NCI-H69 (cell line): ENCODE results near the gene MGAT4A.
A peak's percentile ranks its signal among the peaks of the same experiment; 100 is the strongest.

Source experiments
- DNase-seq: peaks from one replicate; lab custom pipeline; 2025; lab: John Stamatoyannopoulos, UW

The MGAT4A gene

GRCh38 chr2:98731041-98731893, at the start of gene MGAT4A:
Gene MGAT4A (minus strand): TSS chr2:98731132. CDS start chr2:98726332, 4,800 bp downstream.
- peak; percentile 73 for DNase-seq

DNA sequence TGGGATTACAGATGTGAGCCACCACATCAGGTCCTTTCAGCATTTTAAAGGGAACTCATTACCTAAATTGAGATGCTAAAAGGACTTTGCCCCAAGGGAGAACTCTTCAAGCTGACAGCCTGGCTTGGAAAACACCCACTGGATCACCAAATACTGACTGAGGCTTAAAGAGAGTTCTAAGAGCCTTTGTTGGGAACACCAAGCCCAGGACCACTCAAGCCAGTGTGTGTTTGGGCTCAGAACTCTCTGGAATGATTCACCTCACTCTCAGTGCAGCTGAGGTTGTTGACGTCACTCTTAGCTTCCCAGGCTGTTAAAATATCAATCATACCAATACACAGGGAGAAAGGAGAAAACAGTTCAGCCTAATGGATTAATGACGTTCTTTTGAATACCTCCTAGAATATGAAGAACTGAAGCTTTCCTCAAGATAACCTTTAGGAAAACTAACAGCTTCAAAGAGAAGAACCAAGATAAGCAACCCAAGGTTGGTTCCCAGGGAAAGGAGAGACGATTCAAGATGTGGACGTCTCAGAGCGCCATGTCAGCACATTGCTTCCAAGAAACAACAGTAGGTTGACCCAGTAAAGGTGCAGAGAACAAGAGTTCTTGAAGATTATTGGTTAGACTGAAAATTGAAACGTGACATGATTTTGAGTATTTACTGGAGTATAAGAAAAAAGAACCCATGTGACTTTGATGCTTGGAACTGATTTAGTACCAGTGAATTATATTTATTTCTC, 48.0 kb upstream of the MGAT4A start:
- no peak for DNase-seq

- no peak for DNase-seq
Observed at GRCh38 chr2:98778151-98778550, 47.2 kb upstream of the MGAT4A start.

DNA sequence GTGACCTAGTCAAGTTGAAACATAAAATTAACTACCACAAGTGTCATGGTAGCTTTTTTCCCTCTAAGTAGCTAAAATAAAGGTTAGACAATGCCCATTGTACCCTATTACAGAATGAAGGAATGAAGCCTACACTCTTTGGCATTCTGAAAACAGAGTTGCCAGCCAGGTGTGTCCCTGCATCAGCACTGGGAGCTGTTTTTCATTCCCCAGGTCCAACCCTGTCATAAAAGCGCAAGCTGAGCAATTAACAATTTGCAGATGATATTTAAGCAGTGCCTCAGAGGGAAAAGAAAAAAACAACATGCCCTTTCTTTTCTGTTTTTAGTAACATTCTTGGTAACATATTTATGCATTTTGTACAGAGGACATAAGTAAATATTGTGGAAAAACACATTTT, 46.8 kb upstream of the MGAT4A start:
- DNase-seq = no peak

- DNase-seq = no peak
Observed at GRCh38 chr2:98777076-98777475, 46.1 kb upstream of the MGAT4A start.

GRCh38 chr2:98776136-98776535, 45.2 kb upstream of the MGAT4A start:
- DNase-seq = peak; percentile 9

DNA sequence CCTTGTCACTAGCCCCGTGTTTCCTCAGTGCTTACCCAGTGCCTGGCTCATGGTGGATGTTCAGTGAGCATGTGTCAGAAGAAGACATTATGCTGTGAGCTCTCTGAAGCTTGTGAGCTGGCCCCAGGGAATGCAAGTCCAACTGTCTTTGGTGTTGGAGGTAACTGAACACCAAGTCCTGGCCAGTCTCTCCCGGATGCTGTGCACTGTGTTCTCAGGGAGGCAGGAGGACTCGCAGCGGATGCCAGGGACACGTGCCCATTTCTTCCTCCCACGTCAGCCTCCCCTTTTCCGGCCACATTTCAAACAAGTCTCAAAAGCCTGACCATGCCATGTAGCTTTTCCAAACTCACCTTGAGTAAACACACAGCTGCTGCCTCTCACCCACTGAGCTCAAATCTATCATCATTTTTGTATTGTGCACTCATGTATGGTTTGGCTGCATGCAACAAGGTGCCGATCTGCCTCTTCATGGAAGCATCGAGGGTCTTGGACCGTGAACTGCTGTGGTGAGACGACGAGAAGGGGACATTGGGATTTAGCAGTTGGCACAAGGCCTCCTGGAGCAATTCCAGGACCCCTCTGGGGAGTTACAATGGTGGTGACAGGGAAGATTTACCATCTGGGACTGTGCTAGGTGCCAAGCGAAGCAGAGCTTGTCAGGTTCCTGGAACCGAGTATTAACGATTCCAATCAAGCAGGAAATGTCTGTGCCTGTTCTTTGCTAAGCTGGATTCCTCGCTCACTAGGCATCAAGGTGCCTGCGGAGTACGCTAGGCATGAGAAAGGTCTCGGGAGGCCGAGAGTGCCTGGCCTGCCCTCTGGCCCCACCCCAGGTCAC, 44.4 kb upstream of the MGAT4A start:
- DNase-seq = peak; percentile 88

GRCh38 chr2:98773907-98774306, 43.0 kb upstream of the MGAT4A start:
- DNase-seq = no peak

DNA sequence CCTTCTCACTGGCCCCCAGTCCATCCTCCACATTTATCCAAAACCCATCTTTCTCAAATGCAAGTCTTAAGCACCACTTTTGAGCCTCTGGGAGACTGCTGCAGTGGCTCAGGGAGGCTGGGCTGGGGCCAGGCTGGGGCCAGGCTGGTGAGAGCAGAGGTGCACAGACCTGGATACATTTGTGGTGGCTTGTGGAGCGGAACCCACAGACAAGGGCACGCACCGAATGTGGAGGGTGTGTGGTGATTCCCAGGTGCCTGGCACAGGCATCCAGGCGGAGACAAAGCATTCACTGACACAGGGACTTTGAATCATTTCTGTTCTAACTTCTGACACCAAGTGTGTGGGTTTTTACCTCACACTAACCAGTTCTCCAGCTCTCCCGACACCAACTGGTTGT, 42.2 kb upstream of the MGAT4A start:
- no peak for DNase-seq

GRCh38 chr2:98772536-98772935, 41.6 kb upstream of the MGAT4A start:
- no peak for DNase-seq

- DNase-seq = peak; percentile 24
Observed at GRCh38 chr2:98771721-98772524, 41.0 kb upstream of the MGAT4A start.

GRCh38 chr2:98771264-98771663, 40.3 kb upstream of the MGAT4A start:
- no peak for DNase-seq

GRCh38 chr2:98769784-98770183, 38.9 kb upstream of the MGAT4A start:
- peak; percentile 90 for DNase-seq

DNA sequence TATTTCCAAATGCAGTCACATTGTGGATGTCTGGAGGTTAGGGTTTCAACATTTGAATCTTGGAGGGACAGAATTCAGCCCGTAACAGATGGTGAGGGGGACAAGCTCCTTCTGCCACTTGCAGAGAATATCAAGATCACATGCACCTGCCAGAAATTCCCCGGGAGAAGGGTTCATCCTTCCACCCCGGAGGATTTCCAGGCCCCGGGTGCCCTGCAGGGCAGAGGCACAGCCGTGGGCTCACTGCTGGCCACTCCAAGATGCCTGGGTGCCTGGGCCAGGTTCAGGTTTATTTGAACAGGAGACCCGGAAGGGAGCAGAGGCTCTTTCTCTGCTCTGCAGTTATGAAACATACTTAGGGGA, 38.2 kb upstream of the MGAT4A start:
- DNase-seq = peak; percentile 57

GRCh38 chr2:98768384-98769113, 37.6 kb upstream of the MGAT4A start:
- peak; percentile 80 for DNase-seq

DNA sequence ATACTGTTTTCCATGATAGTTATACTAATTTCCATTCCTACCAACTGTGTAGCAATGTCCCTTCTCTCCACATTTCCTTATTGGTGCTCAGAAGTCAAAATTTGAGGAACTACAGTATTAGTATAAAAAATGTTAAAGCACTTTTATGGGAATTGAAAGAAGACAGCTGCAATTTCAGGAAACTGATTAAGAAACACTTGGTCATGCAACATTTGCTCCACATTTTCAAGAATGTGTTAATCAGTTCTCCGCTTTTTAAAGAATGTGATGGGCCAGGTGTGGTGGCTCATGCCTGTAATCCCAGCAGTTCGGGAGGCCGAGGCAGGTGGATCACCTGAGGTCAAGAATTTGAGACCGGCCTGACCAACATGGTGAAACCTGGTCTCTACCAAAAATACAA, 33.6 kb upstream of the MGAT4A start:
- no peak for DNase-seq

DNA sequence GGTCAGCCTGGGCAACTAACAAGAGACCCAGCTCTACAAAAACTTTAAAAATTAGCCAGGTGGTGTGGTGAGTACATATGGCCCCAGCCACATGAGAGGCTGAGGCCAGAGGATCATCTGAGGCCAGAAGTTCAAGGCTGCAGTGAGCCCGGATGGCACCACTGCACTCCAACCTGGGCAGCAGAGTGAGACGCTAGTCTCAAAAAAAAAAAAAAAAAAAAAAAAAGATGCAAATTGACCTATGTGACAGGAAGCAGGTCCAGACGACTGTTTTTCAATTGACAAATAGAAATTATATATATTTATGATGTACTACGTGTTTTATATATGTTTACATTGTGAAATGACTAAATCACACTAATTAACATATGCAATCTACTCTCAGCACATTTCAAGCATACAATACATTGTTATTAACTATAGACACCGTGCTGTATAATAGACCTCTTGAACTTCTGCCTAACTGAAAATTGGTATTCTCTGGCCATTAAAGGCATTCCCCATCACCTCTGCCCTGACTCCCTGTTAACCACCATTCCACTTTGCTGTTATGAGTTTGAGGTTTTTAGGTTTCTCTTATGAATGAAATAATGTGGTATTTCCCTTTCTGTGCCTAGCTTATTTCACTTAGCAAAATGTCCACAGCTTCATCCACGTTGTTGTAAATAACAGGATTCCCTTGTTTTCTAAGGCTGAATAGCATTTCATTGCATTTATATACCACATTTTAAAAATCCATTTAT, 32.4 kb upstream of the MGAT4A start:
- peak; percentile 48 for DNase-seq

DNA sequence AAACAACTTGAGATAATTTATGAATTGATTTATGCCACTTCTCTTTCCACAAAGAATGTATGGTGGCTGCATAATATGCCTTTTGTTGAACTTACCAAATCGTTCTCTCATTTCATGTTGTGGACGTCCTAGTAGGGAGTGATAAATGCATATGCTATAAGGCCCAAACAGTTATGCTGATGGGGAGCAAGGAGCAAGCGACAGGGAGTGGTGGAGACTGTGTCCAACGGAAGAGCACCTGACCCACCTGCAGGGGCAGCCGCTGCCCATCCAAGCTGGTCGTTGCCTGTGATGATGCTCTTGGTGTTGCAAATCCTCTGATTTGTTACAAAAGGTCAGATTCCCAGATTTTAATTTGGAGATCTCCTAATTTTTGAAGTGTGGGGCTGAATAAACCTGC, 31.0 kb upstream of the MGAT4A start:
- no peak for DNase-seq

GRCh38 chr2:98761267-98761781, 30.4 kb upstream of the MGAT4A start:
- peak; percentile 5 for DNase-seq
